C4-2B (cell line): ENCODE data around the gene UGT1A10.

Experiments used
- H3K27ac ChIP-seq: fragments of 450-650 bp; 2 replicates; pipeline ENCODE4 v1.5.1; 2017
- ZFX ChIP-seq: fragments of 450-650 bp; IDR thresholded peaks from 2 replicates; pipeline ENCODE4 v1.6.1; 2017
- TF ChIP-seq, protein P1 (sequence below): fragments of 450-650 bp; conservative IDR thresholded peaks from 2 replicates; pipeline ENCODE4 v1.5.1; 2017; ENCODE audit warnings: mild to moderate bottlenecking

Gene UGT1A10

DNA sequence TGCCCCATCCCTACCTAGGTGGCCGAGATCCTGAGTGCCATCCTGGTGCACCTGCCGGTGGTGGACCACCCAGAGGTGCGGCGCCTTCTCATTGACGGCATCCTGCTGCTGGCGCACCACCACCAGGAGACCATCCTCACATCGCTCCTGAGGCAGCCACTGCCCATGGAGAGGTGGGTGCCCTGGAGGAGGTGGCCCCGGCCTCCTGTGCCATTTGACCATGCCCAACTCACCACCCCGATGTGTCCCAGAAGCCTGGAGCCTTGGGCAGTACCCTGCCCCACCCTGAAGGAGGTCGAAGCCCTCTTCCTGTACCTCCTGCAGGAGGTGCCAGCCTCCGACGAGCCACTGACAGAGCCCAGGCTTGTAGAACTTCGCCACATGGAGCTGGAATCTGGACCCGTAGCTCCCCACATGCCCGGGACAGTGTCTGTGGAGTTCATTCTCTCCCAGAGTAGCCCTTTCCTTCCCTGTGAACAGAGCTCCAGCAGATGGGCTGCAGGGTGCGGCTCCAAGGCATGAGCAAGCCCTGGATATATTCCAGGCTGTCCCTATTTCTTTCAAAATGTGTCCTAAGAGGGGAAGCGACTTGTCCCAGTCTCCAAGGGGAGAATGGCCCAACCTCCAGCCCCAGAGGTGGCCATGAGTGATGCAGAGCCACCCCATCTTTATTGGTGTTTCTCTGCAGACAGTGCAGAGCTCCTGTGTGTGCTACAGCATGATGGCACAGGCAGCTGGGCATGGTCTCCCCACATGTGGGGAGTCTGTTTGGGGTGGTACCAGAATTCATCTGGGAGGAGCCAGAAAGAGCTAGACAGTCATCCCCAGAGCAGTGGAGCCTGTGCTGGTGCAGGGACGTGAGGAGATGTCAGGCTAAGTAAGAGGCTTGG lies 183.9 kb downstream of the UGT1A10 start:
- TF ChIP-seq, protein P1, sequence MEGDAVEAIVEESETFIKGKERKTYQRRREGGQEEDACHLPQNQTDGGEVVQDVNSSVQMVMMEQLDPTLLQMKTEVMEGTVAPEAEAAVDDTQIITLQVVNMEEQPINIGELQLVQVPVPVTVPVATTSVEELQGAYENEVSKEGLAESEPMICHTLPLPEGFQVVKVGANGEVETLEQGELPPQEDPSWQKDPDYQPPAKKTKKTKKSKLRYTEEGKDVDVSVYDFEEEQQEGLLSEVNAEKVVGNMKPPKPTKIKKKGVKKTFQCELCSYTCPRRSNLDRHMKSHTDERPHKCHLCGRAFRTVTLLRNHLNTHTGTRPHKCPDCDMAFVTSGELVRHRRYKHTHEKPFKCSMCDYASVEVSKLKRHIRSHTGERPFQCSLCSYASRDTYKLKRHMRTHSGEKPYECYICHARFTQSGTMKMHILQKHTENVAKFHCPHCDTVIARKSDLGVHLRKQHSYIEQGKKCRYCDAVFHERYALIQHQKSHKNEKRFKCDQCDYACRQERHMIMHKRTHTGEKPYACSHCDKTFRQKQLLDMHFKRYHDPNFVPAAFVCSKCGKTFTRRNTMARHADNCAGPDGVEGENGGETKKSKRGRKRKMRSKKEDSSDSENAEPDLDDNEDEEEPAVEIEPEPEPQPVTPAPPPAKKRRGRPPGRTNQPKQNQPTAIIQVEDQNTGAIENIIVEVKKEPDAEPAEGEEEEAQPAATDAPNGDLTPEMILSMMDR: no peak
- no peak for TF ChIP-seq ZFX
- H3K27ac ChIP-seq: no peak overlapping the region

DNA sequence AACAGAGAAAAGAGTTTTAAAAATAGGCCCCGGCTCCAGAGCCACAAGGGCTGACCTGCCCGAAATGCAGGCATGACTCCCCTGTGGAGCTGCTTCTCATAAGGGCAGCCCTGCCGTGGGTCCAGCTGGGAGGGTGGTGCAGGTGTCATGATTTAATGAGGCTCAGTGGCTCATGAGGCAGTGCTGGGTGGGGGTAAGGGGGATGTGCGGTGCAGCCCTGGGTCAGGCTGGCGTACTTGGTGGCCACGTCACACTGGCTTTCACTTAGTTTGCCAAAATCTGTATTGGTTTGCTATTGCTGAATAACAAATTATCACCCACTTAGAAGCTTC lies 184.5 kb downstream of the UGT1A10 start:
- no peak overlapping the region for H3K27ac ChIP-seq
- TF ChIP-seq ZFX: no peak
- TF ChIP-seq, protein P1: no peak

DNA sequence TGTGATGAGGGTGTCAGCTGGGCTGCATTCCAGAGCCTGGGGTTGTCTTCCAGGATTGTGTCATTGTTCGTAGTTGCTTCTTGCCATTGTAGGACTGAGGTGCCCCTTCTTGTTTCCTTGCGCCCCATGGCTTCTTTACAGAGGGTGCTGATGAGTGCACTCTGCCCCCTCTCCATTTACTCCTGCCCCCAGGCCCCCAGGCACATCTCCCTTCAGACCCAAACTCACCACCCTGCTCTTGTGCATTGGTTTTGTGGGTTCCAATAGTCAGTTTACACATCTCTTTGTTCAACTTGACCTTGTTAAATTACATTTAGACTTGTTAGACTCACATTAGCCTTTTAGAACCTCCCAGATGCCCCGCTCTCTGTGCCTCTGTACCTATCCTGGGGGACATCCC lies 184.9 kb downstream of the UGT1A10 start:
- H3K27ac ChIP-seq: no peak overlapping the region
- TF ChIP-seq, protein P1: no peak
- TF ChIP-seq ZFX: no peak

DNA sequence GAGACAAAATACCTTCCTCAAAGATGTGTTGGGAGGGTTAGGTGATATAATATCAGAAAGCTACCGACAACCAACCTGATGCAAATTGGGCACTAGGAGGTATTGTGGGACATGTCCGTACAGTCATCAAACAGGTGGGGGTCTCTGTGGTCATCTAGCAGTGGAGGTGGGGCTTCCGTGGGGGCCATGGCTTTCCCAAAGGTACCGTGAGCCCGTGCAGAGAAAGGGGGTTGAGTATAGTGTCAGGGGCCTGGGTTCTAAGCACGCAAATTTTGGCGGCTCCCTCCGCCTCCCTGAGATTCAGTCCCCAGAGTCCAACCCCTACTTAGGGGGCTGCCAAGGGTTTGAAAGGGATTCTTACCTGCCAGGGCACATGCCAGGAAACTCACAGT lies 185.5 kb downstream of the UGT1A10 start:
- TF ChIP-seq, protein P1: no peak
- TF ChIP-seq ZFX: no peak
- H3K27ac ChIP-seq: no peak overlapping the region

DNA sequence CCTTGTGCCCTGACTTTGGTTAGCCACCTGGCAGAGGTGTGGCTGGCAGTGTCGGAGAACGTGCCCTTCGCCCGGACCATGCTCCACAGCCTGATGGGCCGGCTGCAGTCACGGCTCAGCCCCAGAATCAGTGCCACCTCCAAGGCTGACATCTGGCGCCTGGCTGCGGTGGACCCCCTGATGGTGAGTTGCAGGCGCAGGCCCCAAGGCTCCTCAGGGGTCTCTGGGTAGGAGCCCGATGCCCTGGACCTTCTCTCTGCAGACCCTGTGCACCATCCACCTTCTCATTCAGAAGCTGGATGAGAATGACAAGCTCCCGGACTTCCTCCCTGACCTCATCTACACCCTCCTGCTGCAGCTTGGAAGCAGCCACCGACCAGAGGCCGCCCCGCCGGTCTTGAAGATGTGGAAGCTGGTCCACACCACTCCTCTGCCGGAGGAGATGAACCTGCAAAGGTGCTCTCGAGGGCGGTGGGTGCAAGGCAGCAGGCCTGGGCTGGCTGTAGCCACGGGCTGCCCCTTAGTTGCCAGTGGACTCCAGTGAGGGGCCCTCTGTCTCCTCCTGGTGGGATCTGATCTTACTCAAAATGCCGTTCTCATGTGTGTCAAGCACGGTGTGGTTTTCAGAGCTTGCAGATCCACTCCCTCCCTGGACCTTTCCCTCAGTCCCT lies 186.0 kb downstream of the UGT1A10 start:
- H3K27ac ChIP-seq: no peak overlapping the region
- TF ChIP-seq, protein P1: no peak
- no peak for TF ChIP-seq ZFX
